HG02852 (cell line): Measurements from ENCODE around the gene TBRG1.

Source experiments
- ATAC-seq: cut with Tn5 transposase; IDR thresholded peaks from one replicate; pipeline ENCODE4 v1.9.1; 2021; ENCODE audit warnings: mild to moderate bottlenecking, moderate library complexity; ENCODE audit not compliant: unreplicated experiment

Gene TBRG1

GRCh38 chr11:124612045-124612444 lies 10.6 kb upstream of the TBRG1 start:
- no peak for ATAC-seq

- ATAC-seq, result no peak
Observed at GRCh38 chr11:124612567-124613246, 10.0 kb upstream of the TBRG1 start.

- ATAC-seq, result no peak
Observed at GRCh38 chr11:124618863-124619262, 3.8 kb upstream of the TBRG1 start.

- no peak for ATAC-seq
Observed at GRCh38 chr11:124623861-124624525, 1.3 kb downstream of the TBRG1 start.

- ATAC-seq, result no peak
Observed at GRCh38 chr11:124625504-124626168, 3.0 kb downstream of the TBRG1 start.

GRCh38 chr11:124627546-124627945 lies 4.9 kb downstream of the TBRG1 start:
- ATAC-seq, result no peak

GRCh38 chr11:124629961-124630360 lies 7.3 kb downstream of the TBRG1 start:
- no peak for ATAC-seq

- ATAC-seq, result no peak
Observed at GRCh38 chr11:124633355-124633754, 10.7 kb downstream of the TBRG1 start.

GRCh38 chr11:124635932-124636331 lies 13.3 kb downstream of the TBRG1 start:
- no peak for ATAC-seq

GRCh38 chr11:124638500-124638899 lies 15.8 kb downstream of the TBRG1 start:
- no peak for ATAC-seq

- no peak for ATAC-seq
Observed at GRCh38 chr11:124639186-124639585, 16.5 kb downstream of the TBRG1 start.

GRCh38 chr11:124640666-124641065 lies 18.0 kb downstream of the TBRG1 start:
- ATAC-seq, result no peak

GRCh38 chr11:124642628-124643027 lies 20.0 kb downstream of the TBRG1 start:
- ATAC-seq, result no peak

- ATAC-seq, result no peak
Observed at GRCh38 chr11:124643042-124643604, 20.5 kb downstream of the TBRG1 start.

GRCh38 chr11:124643605-124644425 lies 21.2 kb downstream of the TBRG1 start:
- ATAC-seq, result no peak

GRCh38 chr11:124644426-124645280 lies 22.0 kb downstream of the TBRG1 start:
- peak; percentile 53 for ATAC-seq

GRCh38 chr11:124646148-124646547 lies 23.5 kb downstream of the TBRG1 start:
- ATAC-seq, result no peak

- no peak for ATAC-seq
Observed at GRCh38 chr11:124648610-124649009, 25.9 kb downstream of the TBRG1 start.

- no peak for ATAC-seq
Observed at GRCh38 chr11:124656774-124657630, 34.3 kb downstream of the TBRG1 start.
